K562 (cell line): ENCODE measurements around the gene FN1.

Experiments used
- ETV6 ChIP-seq, 3 experiments: fragments of 150-350 bp in 1 of 3; sonication (generic) in 1 of 3; formaldehyde crosslinking in 1 of 3; IDR thresholded peaks; 2 replicates each; pipeline versions ENCODE4 v1.6.1 to v1.8.0; 2014 to 2022; ENCODE audit warnings: borderline replicate concordance in 2 of 3, low read depth in 2 of 3, antibody characterized with exemption in 1 of 3, low read length in 1 of 3, mild to moderate bottlenecking in 1 of 3, missing genetic modification reagents in 1 of 3
- FOXK2 ChIP-seq, 2 experiments: fragments of 450-650 bp; IDR thresholded peaks in 1 of 2; conservative IDR thresholded peaks in 1 of 2; 2 replicates each; pipeline ENCODE4 v1.6.1; 2016; ENCODE audit warnings: low read depth in 2 of 2, mild to moderate bottlenecking in 1 of 2
- NR1H2 ChIP-seq: sonication (generic); formaldehyde crosslinking; IDR thresholded peaks from 2 replicates; pipeline ENCODE4 v1.4.0; 2020; ENCODE audit warnings: mild to moderate bottlenecking, missing genetic modification reagents
- POLR2A ChIP-seq: fragments of 450-650 bp; conservative IDR thresholded peaks from 2 replicates; pipeline ENCODE4 v1.6.1; 2016
- POLR2AphosphoS5 ChIP-seq: IDR thresholded peaks from 2 replicates; pipeline ENCODE4 v1.6.1; 2011; ENCODE audit warnings: mild to moderate bottlenecking, low read depth, low read length, moderate library complexity; ENCODE audit not compliant: control insufficient read depth, insufficient read depth
- SNIP1 ChIP-seq: fragments of 450-650 bp; IDR thresholded peaks from 2 replicates; pipeline ENCODE4 v1.7.1; 2017; ENCODE audit warnings: low read depth, mild to moderate bottlenecking
- ZBTB17 ChIP-seq: fragments of 450-650 bp; formaldehyde crosslinking; IDR thresholded peaks from 2 replicates; pipeline ENCODE4 v1.4.0; 2020; ENCODE audit warnings: mild to moderate bottlenecking
- ZNF24 ChIP-seq: fragments of 450-650 bp; IDR thresholded peaks from 2 replicates; pipeline ENCODE4 v1.6.1; 2016
- TF ChIP-seq, protein P1 (sequence below): fragments of 250-450 bp; sonication (Bioruptor Pico); IDR thresholded peaks from 2 replicates; pipeline ENCODE4 v1.6.1; 2021; ENCODE audit warnings: mild to moderate bottlenecking

GRCh38 chr2:215370112-215370965 lies 65.5 kb downstream of the FN1 start:
- TF ChIP-seq ZBTB17 (CRISPR knock-in tag) (no peak), POLR2A (no peak), SNIP1 (no peak), ETV6 (IDR thresholded peaks at IDR 0.05; ENCODE audit: borderline replicate concordance in 1 of 2, low read depth in 2 of 2, low read length in 1 of 2) (no peak), ETV6 (CRISPR knock-in tag; IDR thresholded peaks at IDR 0.05; ENCODE audit: borderline replicate concordance) (no peak), NR1H2 (CRISPR knock-in tag) (no peak), FOXK2 (conservative IDR thresholded peaks at IDR 0.05 in 1 of 2, IDR thresholded peaks at IDR 0.05 in 1 of 2; ENCODE audit: low read depth in 2 of 2) (no peak), POLR2AphosphoS5 (no peak), ZNF24 (no peak)
- TF ChIP-seq, protein P1, sequence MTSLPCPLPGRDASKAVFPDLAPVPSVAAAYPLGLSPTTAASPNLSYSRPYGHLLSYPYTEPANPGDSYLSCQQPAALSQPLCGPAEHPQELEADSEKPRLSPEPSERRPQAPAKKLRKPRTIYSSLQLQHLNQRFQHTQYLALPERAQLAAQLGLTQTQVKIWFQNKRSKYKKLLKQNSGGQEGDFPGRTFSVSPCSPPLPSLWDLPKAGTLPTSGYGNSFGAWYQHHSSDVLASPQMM (CRISPR knock-in tag), result no peak
